KMS-11 (cell line): ENCODE results near the gene MYO16.
A peak's percentile ranks its signal among the peaks of the same experiment; 100 is the strongest.

Experiments
- H2AFZ ChIP-seq: fragments of 200-600 bp; sonication (generic); 2 replicates; pipeline ENCODE4 v1.6.1; 2016; ENCODE audit warnings: antibody characterized with exemption, mixed run types, low read depth
- H3K27ac ChIP-seq: fragments of 200-600 bp; sonication (generic); 2 replicates; pipeline ENCODE4 v1.6.1; 2016; ENCODE audit warnings: mild to moderate bottlenecking, mixed run types
- H3K27me3 ChIP-seq: fragments of 200-600 bp; sonication (generic); 2 replicates; pipeline ENCODE4 v1.6.1; 2017; ENCODE audit warnings: mild to moderate bottlenecking, low read depth, mixed run types, moderate library complexity; ENCODE audit not compliant: insufficient read depth
- H3K36me3 ChIP-seq: fragments of 200-600 bp; sonication (generic); 2 replicates; pipeline ENCODE4 v1.6.1; 2017; ENCODE audit warnings: mild to moderate bottlenecking, mixed run types; ENCODE audit not compliant: insufficient read depth
- H3K4me1 ChIP-seq: fragments of 200-600 bp; sonication (generic); 2 replicates; pipeline ENCODE4 v1.6.1; 2016; ENCODE audit warnings: mild to moderate bottlenecking, low read depth, mixed run types; ENCODE audit not compliant: poor library complexity, severe bottlenecking
- H3K4me2 ChIP-seq: fragments of 200-600 bp; sonication (generic); 2 replicates; pipeline ENCODE4 v1.7.0; 2016; ENCODE audit warnings: mild to moderate bottlenecking, mixed run types
- H3K4me3 ChIP-seq: fragments of 200-600 bp; sonication (generic); IDR thresholded peaks from 2 replicates; pipeline ENCODE4 v1.6.1; 2017; ENCODE audit warnings: low read depth, low read length, mixed read lengths; ENCODE audit not compliant: insufficient read depth
- H3K79me2 ChIP-seq: fragments of 200-600 bp; sonication (generic); 2 replicates; pipeline ENCODE4 v1.6.1; 2016; ENCODE audit warnings: low read depth, mixed run types; ENCODE audit not compliant: insufficient read depth
- H3K9ac ChIP-seq: fragments of 200-600 bp; sonication (generic); 2 replicates; pipeline ENCODE4 v1.6.1; 2016; ENCODE audit warnings: mild to moderate bottlenecking, mixed run types
- H4K20me1 ChIP-seq: fragments of 200-600 bp; sonication (generic); 2 replicates; pipeline ENCODE4 v1.6.1; 2016; ENCODE audit warnings: mild to moderate bottlenecking, mixed run types; ENCODE audit not compliant: insufficient read depth
- CTCF ChIP-seq: fragments of 200-600 bp; sonication (generic); conservative IDR thresholded peaks from 2 replicates; pipeline ENCODE4 v1.6.1; 2017; ENCODE audit warnings: low read depth, mild to moderate bottlenecking, antibody characterized with exemption, low read length, moderate library complexity, mixed read lengths

The MYO16 gene

GRCh38 chr13:108915634-108916512 lies 286.5 kb downstream of the MYO16 start:
- Histone ChIP-seq H2AFZ (peak overlapping the region; percentile 79), H3K79me2 (no peaks in the 10 kb centered on the region), H3K36me3 (no peaks in the 10 kb centered on the region), H3K27me3 (no peaks in the 10 kb centered on the region), H3K4me1 (peaks cover 15% of the 10 kb centered on the region), H4K20me1 (no peaks in the 10 kb centered on the region), H3K4me2 (peak overlapping the region; percentile 54), H3K9ac (peak overlapping the region; percentile 51; the same call in 1 of the 2 replicates), H3K27ac (peak overlapping the region; percentile 71), H3K4me3 (no peak overlapping the region)
- no peak for TF ChIP-seq CTCF

- Histone ChIP-seq H4K20me1 (no peaks in the 10 kb centered on the region), H3K79me2 (no peaks in the 10 kb centered on the region), H3K4me3 (no peak overlapping the region), H3K36me3 (no peaks in the 10 kb centered on the region), H3K27ac (no peak overlapping the region), H3K4me2 (no peak overlapping the region), H3K4me1 (peaks cover 15% of the 10 kb centered on the region), H2AFZ (no peak overlapping the region), H3K9ac (no peak overlapping the region), H3K27me3 (no peaks in the 10 kb centered on the region)
- TF ChIP-seq CTCF, result no peak
Measured at GRCh38 chr13:108917581-108917980, 288.2 kb downstream of the MYO16 start.

- no peak for TF ChIP-seq CTCF
- no peak overlapping the region for H3K4me2 ChIP-seq
- H2AFZ ChIP-seq, result no peak overlapping the region
- H3K27me3 ChIP-seq, result no peaks in the 10 kb centered on the region
- no peak overlapping the region for H3K9ac ChIP-seq
- no peaks in the 10 kb centered on the region for H3K79me2 ChIP-seq
- no peaks in the 10 kb centered on the region for H3K36me3 ChIP-seq
- H3K4me3 ChIP-seq, result no peak overlapping the region
- H3K4me1 ChIP-seq, result peaks cover 15% of the 10 kb centered on the region
- no peak overlapping the region for H3K27ac ChIP-seq
- H4K20me1 ChIP-seq, result no peaks in the 10 kb centered on the region
Measured at GRCh38 chr13:108919036-108919907, 289.9 kb downstream of the MYO16 start.

- no peak overlapping the region for H3K9ac ChIP-seq
- no peak overlapping the region for H3K4me3 ChIP-seq
- H3K27me3 ChIP-seq, result no peaks in the 10 kb centered on the region
- peaks cover 12% of the 10 kb centered on the region for H3K4me1 ChIP-seq
- no peak for TF ChIP-seq CTCF
- H3K36me3 ChIP-seq, result no peaks in the 10 kb centered on the region
- H2AFZ ChIP-seq, result no peak overlapping the region
- H4K20me1 ChIP-seq, result no peaks in the 10 kb centered on the region
- H3K27ac ChIP-seq, result no peak overlapping the region
- H3K4me2 ChIP-seq, result no peak overlapping the region
- H3K79me2 ChIP-seq, result no peaks in the 10 kb centered on the region
Measured at GRCh38 chr13:108920137-108920536, 290.7 kb downstream of the MYO16 start.
